ENCODE measurements around the gene SNPH.

DNA sequence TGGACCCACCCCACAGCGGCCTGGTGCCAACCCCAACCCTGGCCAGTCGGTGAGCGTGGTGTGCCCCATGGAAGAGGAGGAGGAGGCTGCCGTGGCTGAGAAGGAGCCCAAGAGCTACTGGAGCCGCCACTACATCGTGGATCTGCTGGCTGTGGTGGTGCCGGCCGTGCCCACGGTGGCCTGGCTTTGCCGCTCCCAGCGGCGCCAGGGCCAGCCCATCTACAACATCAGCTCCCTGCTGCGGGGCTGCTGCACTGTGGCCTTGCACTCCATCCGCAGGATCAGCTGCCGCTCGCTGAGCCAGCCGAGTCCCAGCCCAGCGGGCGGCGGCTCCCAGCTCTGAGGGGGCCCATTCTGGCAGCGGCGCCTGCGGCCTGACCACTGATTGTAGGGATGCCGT lies 39.6 kb downstream of the SNPH start:
- TF ChIP-seq, protein P1, sequence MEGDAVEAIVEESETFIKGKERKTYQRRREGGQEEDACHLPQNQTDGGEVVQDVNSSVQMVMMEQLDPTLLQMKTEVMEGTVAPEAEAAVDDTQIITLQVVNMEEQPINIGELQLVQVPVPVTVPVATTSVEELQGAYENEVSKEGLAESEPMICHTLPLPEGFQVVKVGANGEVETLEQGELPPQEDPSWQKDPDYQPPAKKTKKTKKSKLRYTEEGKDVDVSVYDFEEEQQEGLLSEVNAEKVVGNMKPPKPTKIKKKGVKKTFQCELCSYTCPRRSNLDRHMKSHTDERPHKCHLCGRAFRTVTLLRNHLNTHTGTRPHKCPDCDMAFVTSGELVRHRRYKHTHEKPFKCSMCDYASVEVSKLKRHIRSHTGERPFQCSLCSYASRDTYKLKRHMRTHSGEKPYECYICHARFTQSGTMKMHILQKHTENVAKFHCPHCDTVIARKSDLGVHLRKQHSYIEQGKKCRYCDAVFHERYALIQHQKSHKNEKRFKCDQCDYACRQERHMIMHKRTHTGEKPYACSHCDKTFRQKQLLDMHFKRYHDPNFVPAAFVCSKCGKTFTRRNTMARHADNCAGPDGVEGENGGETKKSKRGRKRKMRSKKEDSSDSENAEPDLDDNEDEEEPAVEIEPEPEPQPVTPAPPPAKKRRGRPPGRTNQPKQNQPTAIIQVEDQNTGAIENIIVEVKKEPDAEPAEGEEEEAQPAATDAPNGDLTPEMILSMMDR (IDR thresholded peaks at IDR 0.05): no peak
- no peak for TF ChIP-seq POLR2AphosphoS5 (IDR thresholded peaks at IDR 0.05)
